Vagina (tissue), 2 donors: ENCODE data around the gene DST. TPM values are rescaled to one million over a fixed set of nuclear protein-coding genes. Genes with fewer than 3 reads are reported as not detected.

Experiments
- DNase-seq, 2 donors: peaks; one replicate each; pipeline ENCODE4 v3.0.0-alpha.2; 2017; ENCODE audit errors: extremely low spot score in 2 of 2
- H3K27ac ChIP-seq: fragments of 200-600 bp; sonication (generic); one replicate; pipeline ENCODE4 v1.5.1; 2019
- H3K27me3 ChIP-seq: fragments of 200-600 bp; sonication (generic); one replicate; pipeline ENCODE4 v1.5.1; 2019
- H3K36me3 ChIP-seq, 2 donors: fragments of 200-600 bp; sonication (generic); one replicate each; pipeline ENCODE4 v1.5.1; 2017 to 2019
- H3K4me1 ChIP-seq: fragments of 200-600 bp; sonication (generic); one replicate; pipeline ENCODE4 v1.5.1; 2019
- H3K4me3 ChIP-seq, 2 donors: fragments of 200-600 bp; sonication (generic); 1 replicate in 1 of 2; 2 replicates in 1 of 2; pipeline ENCODE4 v1.5.1; 2016 to 2019
- H3K9me3 ChIP-seq: fragments of 200-600 bp; sonication (generic); one replicate; pipeline ENCODE4 v1.5.1; 2019
- POLR2A ChIP-seq, 2 donors: fragments of 450-650 bp; IDR thresholded peaks; one replicate each; pipeline ENCODE4 v1.6.1; 2017; ENCODE audit warnings: antibody characterized with exemption in 2 of 2, mild to moderate bottlenecking in 2 of 2, moderate library complexity in 2 of 2
- POLR2AphosphoS5 ChIP-seq, 2 donors: sonication (generic); formaldehyde crosslinking; IDR thresholded peaks; one replicate each; pipeline ENCODE4 v1.9.0; 2017; ENCODE audit warnings: antibody characterized with exemption in 2 of 2, mild to moderate bottlenecking in 2 of 2, low read depth in 1 of 2; ENCODE audit not compliant: insufficient read depth in 1 of 2
- intact Hi-C: fragments of 100-400 bp; cut with DNase I; formaldehyde crosslinking; loops from one replicate; pipeline ENCODE4 v1.15.1; 2023
- total RNA-seq: library from RNA; depleted of rRNA; stranded (reverse); fragments of >200 nt; gene quantifications from one replicate; pipeline ENCODE4 v1.2.3, GENCODE V29; 2016
- TF ChIP-seq, protein P1 (sequence below), 3 experiments: fragments of 450-650 bp in 2 of 3; fragments of 200-600 bp in 1 of 3; sonication (generic) in 1 of 3; IDR thresholded peaks; one replicate each; pipeline ENCODE4 v1.5.1; 2017 to 2019; ENCODE audit warnings: antibody characterized with exemption in 3 of 3, mild to moderate bottlenecking in 2 of 3, moderate library complexity in 2 of 3

DST gene
- total RNA-seq, 1 donor from 2014 or later: 460 TPM

DNA sequence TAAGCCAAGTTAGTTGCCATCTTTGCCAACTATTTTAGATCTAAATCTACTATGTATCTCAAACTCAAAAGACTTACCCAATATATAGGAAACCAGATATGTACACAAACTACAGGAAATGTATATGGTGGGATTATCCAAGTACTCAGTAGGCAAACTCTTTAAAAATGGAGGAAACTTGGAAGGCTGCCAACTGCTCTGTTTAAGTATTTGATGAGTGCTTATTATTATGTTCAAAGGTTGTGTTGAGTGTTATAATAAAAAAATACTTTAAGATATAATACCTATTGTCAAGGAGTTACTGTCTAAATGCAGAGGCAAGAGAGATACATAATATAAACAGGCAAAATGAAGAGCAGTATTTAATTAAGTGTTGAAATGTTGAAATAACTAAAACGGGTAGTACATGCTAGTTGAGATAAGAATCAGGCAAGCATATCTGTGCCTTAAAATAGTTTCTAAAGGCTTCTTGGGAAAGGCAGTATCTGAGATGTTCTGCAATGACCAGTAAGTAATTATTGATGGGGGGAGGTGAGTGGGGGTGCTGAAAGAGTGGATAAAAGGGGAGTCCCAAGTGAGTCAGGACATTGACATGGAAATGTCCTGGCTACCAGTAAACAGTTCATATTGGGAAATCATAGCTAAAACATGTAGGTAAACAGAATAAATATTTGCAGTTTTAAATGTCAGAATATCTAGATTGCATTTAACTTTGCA is 6.5 kb upstream of the DST start:
- Histone ChIP-seq H3K36me3 (no peaks in the 10 kb centered on the region), H3K9me3 (no peaks in the 10 kb centered on the region), H3K27ac (peak overlapping the region; percentile 12), H3K27me3 (no peaks in the 10 kb centered on the region), H3K4me1 (peaks cover 44% of the 10 kb centered on the region), H3K4me3 (no peak overlapping the region)
- intact Hi-C loops: no loop called here
- no peak for DNase-seq
- TF ChIP-seq, protein P1, sequence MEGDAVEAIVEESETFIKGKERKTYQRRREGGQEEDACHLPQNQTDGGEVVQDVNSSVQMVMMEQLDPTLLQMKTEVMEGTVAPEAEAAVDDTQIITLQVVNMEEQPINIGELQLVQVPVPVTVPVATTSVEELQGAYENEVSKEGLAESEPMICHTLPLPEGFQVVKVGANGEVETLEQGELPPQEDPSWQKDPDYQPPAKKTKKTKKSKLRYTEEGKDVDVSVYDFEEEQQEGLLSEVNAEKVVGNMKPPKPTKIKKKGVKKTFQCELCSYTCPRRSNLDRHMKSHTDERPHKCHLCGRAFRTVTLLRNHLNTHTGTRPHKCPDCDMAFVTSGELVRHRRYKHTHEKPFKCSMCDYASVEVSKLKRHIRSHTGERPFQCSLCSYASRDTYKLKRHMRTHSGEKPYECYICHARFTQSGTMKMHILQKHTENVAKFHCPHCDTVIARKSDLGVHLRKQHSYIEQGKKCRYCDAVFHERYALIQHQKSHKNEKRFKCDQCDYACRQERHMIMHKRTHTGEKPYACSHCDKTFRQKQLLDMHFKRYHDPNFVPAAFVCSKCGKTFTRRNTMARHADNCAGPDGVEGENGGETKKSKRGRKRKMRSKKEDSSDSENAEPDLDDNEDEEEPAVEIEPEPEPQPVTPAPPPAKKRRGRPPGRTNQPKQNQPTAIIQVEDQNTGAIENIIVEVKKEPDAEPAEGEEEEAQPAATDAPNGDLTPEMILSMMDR (IDR thresholded peaks at IDR 0.05): no peak
- no peak for TF ChIP-seq POLR2A (IDR thresholded peaks at IDR 0.05)
- TF ChIP-seq POLR2AphosphoS5 (IDR thresholded peaks at IDR 0.05; ENCODE audit: insufficient read depth in 1 of 2, low read depth in 1 of 2): no peak

DNA sequence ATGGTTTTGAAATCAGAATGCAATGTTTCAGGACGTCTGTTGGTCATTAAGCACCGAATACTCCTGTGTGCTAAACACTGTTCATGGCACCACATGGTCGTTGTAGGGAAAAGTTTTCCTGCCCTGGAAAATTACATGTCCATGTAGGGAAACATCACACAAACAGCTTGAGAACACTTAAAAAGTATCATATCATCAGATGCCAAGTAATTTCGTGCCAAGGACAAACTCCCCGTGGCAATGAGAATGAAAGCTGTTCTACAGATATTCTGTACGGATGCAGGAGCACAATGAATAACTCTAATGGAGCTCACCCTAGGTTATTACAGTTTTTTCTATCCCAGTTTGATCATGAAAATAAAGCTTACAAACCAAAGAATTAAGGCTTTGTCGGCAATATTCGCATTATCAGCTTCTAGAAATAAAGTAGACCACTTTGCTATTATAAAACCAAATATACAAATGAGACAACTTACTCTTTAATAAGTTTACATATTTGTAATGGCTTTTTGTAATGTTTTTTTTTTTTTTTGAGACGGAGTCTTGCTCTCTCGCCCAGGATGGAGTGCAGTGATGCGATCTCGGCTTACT is 4.6 kb upstream of the DST start:
- TF ChIP-seq POLR2A (IDR thresholded peaks at IDR 0.05) (no peak), POLR2AphosphoS5 (IDR thresholded peaks at IDR 0.05; ENCODE audit: insufficient read depth in 1 of 2, low read depth in 1 of 2) (no peak)
- TF ChIP-seq, protein P1 (IDR thresholded peaks at IDR 0.05): no peak
- Histone ChIP-seq H3K36me3 (no peaks in the 10 kb centered on the region), H3K4me3 (no peak overlapping the region), H3K9me3 (no peaks in the 10 kb centered on the region), H3K4me1 (peaks cover 43% of the 10 kb centered on the region), H3K27ac (peak overlapping the region; percentile 40), H3K27me3 (no peaks in the 10 kb centered on the region)
- no peak for DNase-seq
- intact Hi-C loops: no loop called here

DNA sequence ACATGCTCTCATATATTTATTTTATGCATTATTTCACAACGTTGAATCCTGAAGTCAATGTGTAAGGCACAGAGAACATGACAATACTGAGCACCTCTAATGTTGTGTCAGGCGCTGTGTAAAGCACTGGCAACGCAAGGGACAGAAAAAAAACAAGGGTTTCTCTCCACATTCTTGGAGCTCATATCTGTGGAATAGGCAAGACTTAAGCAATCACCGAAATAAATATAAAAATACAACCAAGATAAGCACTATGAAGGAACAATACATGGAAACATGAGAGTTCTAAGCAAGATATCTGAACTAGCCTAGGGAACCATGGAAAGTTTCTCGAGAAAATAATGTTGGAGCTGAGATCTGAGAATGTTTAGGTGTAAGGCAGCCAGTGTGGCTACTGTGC is 1.7 kb upstream of the DST start:
- TF ChIP-seq POLR2AphosphoS5 (IDR thresholded peaks at IDR 0.05; ENCODE audit: insufficient read depth in 1 of 2, low read depth in 1 of 2): no peak
- no peak for TF ChIP-seq POLR2A (IDR thresholded peaks at IDR 0.05)
- TF ChIP-seq, protein P1 (IDR thresholded peaks at IDR 0.05): no peak
- Histone ChIP-seq H3K27me3 (no peaks in the 10 kb centered on the region), H3K4me3 (no peak overlapping the region), H3K36me3 (peaks cover 0 to 13% of the 10 kb centered on the region in 2 donors), H3K27ac (peak overlapping the region; percentile 25), H3K9me3 (no peaks in the 10 kb centered on the region), H3K4me1 (peaks cover 34% of the 10 kb centered on the region)
- intact Hi-C loops: no loop called here
- DNase-seq: no peak

DNA sequence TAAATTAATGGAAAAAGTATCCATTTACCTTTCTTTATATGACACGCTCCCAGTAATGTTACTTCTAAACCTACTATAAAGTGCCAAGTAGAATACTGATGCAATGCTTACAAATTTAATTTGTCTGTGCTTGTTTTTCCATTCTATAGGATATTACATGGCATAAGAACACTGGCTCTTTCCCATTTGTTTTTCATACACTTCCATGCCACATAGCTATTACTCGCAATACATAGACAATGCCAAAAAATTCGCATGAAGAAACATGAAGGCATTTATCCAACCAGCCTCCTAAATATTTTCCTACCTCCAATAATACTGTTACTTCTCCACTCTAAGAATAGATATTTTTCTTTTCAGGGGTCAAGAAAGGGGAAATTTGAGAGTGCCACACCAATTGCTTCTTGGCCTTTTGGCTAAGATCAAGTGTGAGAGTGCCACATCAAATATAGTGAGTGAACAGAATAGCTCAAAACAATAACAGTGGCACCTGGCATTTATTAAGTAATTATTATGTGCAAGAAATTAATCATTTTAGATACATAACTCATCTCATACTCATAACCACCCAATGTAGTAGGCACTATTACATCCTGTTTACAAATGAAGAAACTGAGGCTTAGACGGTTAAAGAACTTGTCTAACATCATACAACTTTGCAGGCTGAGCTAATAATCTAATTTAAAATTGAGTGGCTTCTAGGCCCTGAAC is 845 bp upstream of the DST start:
- Histone ChIP-seq H3K4me3 (no peak overlapping the region), H3K9me3 (no peaks in the 10 kb centered on the region), H3K36me3 (peaks cover 0 to 17% of the 10 kb centered on the region in 2 donors), H3K27me3 (no peaks in the 10 kb centered on the region), H3K27ac (peak overlapping the region; percentile 60), H3K4me1 (peaks cover 28% of the 10 kb centered on the region)
- no peak for DNase-seq
- intact Hi-C loops: no loop called here
- TF ChIP-seq POLR2AphosphoS5 (IDR thresholded peaks at IDR 0.05; ENCODE audit: insufficient read depth in 1 of 2, low read depth in 1 of 2): no peak

DNA sequence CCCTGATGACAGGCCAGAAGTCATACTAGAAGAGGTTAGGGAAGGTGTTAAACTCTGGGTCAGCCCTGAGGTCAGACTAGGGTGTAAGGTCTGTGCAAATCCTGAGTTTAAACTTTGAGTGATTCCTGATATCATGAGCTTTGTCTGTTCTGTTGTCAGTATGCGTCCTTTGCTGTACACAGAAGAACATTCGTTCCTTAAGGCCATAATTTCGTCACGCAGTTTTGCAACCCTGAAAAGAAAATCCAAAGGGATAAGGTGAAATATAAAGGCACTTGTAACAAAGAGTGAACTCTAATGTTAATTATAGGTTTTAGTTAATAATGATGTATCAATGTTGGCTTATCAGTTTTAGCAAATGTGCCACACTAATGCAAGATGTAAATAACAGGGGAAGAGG is 2.3 kb downstream of the DST start:
- no peak for DNase-seq
- Histone ChIP-seq H3K27me3 (no peaks in the 10 kb centered on the region), H3K4me3 (peak overlapping the region in 1 of 2 donors; percentile 39), H3K4me1 (peaks cover 16% of the 10 kb centered on the region), H3K27ac (peak overlapping the region; percentile 60), H3K9me3 (no peaks in the 10 kb centered on the region), H3K36me3 (peaks cover 0 to 24% of the 10 kb centered on the region in 2 donors)
- TF ChIP-seq POLR2A (IDR thresholded peaks at IDR 0.05): no peak
- no peak for TF ChIP-seq POLR2AphosphoS5 (IDR thresholded peaks at IDR 0.05; ENCODE audit: insufficient read depth in 1 of 2, low read depth in 1 of 2)
- TF ChIP-seq, protein P1 (IDR thresholded peaks at IDR 0.05): no peak
- intact Hi-C loops: no loop called here
